NCI-H446 treated with DMSO at 0.1 percent for 48 hours (cell line): ENCODE results near the gene PPM1L.

Source experiments
- DNase-seq: peaks from one replicate; lab custom pipeline; 2025; lab: John Stamatoyannopoulos, UW

PPM1L gene

DNA sequence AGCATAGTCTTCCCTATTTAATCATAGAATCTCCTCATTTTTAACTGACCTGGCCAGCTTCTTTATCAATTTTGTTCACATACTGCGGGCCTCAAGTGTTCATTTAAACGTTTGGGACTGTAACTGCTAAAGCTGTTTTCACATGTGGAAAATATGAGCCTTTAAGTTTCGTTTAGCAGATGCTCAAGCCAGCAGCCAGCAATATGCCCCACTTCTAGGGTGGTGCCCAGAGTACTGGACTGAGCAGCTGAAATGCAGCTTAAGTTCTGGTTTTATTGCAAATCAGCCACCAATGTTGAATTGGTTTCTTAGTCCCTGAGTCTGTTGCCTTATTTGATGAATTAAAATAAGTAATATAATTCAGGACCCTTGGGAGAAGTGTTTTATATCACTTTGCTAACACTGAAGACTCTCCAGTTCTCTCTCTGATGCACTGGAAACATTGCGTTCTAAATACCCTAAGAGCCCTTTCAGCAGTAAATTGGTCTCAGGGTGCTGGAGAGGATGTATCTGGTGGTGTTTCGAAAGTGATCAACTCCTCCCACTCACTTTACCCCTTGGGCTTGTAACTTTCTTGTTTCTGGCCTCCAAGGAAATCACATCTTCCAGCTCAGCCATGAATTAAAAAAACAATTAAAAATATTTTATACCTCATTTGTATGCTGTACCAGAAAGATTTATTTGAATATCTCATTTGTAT lies 287.5 kb downstream of the PPM1L start:
- DNase-seq: no peak

DNA sequence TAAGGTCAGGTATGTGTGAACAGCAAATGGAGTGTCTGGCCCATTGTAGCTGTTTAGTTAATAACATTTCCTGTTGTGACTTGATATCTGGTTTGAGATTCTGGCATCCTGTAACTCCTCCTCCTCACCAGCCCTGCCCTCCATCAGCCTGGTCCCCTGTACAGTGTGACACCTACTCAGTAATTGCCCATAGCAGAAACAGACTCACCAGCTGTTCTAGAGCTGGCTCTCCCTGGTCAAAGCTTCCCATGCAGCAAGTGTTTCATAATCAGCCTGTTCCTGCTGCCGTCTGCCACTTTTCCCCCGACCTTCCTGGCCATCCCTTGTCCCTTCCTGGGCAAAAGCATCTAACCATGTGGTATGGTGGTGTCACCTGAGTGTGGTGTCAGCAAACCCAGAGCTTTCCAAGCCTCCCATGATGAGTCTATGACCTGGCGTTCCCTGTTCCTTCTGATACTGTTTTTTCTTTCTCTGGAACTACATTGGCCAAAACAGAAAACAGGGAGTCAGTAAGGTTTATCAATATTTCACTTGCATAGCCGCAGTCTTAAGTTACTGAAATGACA lies 293.7 kb downstream of the PPM1L start:
- no peak for DNase-seq

DNA sequence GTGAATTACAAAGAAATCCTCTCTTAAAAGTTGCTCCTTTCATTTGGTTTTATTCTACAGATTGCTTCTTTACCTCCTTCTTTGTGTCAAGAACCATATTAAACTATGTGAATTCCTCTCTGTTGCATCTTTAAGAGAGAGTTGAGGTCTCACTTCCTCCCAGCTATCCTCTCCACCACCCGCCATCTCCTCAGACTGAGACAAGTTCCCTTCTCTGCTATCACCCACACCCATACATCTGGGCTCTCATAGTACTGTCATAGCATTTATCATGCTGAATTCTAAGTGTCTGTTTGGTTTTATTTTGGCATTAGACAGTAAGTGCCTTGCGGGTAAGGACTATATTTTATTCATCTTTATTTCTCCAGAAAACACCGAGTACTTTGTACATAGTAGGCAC lies 294.9 kb downstream of the PPM1L start:
- no peak for DNase-seq

DNA sequence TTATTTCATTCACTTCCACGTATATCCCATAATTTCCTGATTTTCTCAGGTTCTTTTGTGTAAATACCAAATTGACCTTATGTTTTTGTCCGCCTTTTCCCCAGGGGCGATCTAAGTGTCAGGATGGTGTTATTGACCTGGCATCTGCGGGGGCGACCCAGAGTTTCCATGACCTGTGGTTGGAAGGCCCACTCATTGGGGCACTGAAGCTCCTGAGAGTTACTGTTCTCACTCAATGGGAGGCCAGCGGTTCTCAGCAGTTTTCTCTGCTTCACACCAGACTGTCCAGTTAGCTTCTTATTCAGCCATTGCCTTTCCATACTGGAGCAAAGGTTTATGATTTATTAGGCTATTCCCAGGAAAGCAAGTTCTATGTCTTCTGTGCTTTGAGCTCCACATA lies 295.8 kb downstream of the PPM1L start:
- no peak for DNase-seq

GRCh38 chr3:161054860-161055604 lies 299.0 kb downstream of the PPM1L start:
- no peak for DNase-seq

DNA sequence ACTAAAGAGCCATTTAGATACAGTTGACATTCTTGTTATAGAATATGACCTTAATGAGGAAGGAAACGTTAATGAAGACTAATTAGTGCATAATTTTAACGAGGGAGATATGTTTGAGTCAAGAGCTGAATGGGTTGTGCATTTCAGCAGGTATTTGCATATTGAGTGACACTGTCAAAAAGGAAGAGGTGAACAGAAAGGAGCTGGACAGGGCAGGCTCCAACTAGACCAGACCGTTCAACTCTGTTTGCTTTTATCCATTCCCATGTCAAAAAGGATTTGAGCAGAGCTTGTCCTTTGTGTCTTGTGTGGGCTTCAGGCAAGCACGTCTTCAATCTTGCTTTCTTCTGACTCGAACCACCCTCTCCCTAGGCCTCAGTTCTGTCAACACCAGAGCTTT lies 308.4 kb downstream of the PPM1L start:
- DNase-seq: no peak

- no peak for DNase-seq
Measured at GRCh38 chr3:161066930-161067329, 310.9 kb downstream of the PPM1L start.

DNA sequence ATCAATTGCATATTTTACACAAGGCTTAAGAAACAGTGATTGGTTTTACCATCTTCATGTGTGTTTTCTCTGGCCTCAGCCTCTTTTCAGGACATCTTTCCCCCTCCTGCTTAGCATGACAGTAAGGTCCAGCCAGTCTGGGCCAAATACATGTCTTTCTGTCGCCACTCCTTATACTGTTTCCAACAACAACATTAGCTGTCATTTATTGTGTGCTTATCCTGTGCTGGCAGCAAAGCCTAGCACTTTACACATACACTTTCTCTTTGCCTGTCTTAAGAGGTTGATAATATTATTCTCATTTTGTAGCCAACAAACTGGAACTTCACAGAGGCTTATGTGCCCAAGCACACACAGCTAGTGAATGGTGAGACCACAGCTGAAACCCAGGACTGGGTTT lies 311.3 kb downstream of the PPM1L start:
- no peak for DNase-seq

DNA sequence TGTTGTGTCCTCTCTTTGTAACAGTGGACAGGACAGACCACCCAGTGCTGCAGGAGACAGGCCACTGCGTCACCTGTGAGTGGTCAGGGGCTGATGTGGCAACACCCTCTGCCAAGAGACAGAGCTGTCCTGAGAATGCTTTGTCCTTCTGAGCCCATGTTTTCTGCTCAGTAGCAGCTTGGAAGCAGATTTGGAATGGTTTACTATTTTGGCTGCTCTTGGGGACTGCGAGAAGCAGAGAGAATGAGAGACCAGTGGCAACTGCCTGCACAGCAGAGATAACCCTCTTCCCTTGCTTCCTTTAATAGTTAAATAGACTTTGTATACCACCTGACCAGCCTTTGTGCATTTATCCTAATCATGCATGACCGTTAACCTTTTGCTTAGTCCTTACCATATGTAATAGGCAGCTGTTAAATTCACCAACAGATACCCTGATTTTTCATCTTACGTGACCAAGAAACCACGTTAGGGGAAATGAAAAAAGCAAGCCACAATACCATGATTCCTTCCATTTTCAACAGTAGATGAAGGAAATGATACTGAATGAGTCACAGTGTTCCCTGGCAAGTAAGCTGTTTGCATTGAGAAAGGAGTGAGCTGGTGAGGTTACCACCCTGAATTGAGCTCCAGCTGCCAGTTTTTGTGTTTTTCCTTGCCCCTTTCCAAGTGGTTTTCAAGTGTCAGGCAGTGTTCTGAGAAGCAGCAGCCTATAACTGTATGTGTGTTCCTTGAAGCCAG lies 313.6 kb downstream of the PPM1L start:
- DNase-seq: peak; percentile 81

GRCh38 chr3:161070252-161070930 lies 314.4 kb downstream of the PPM1L start:
- peak; percentile 59 for DNase-seq

- peak; percentile 13 for DNase-seq
Measured at GRCh38 chr3:161070980-161071663, 315.1 kb downstream of the PPM1L start.

- DNase-seq: no peak
Measured at GRCh38 chr3:161072211-161072621, 316.2 kb downstream of the PPM1L start.

GRCh38 chr3:161072751-161073150 lies 316.7 kb downstream of the PPM1L start:
- no peak for DNase-seq

- DNase-seq: no peak
Measured at GRCh38 chr3:161073181-161073580, 317.1 kb downstream of the PPM1L start.

DNA sequence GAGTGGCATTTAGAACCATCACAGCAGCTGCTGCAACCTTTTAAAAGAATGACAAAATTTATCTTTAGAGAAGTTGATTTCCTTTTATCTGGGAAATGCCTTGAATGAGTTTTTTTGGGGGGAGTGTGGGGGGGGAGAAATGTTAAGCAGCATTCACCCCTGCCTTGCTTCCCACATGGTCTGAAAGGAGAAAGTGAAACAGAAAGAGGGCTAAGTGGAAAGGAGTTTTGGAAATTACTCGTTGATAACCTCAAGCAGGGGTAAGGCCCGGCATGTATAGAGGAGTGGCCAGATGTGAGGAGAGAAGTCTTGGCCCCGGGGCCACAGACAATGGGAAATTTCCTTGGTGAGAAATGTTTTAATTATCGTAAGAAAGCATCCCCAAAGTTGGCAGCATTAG lies 325.6 kb downstream of the PPM1L start:
- DNase-seq: no peak

DNA sequence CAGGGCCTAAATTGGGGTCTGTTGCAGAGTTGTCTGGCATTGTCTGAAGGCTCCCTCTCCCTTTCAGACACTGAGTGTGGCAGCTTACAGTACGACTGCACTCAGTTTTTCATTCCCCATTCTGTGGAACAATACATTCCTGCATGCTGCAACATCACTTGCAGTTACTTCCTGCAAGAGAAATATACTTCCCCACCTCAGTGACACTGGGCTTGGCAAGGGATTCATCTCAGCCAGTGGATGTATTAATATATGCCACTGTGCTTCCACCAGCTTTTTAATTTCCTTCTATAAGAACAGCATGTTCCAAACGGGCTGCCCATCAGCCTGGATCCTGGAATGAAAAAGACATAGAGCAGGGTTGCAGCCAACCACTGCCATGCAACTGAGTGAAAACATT lies 326.0 kb downstream of the PPM1L start:
- DNase-seq: no peak

- no peak for DNase-seq
Measured at GRCh38 chr3:161083131-161083530, 327.1 kb downstream of the PPM1L start.

DNA sequence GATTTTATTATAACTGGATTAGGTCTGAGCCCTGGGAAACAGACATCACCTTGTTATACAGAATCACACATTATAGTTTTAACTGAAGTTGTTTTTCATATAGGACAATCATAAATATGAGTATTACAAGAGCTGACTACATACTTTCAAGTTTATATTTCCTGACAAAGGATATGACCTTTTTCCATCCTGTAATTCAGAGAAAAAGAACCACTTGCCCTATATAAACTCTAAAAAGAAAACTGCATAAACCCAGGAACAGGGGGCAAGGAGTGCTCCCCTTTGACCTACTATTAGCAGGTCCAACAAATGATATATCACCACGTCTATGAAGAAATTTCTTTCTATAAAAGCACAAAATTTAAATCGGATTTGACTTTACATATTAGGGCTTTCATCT lies 328.2 kb downstream of the PPM1L start:
- no peak for DNase-seq

DNA sequence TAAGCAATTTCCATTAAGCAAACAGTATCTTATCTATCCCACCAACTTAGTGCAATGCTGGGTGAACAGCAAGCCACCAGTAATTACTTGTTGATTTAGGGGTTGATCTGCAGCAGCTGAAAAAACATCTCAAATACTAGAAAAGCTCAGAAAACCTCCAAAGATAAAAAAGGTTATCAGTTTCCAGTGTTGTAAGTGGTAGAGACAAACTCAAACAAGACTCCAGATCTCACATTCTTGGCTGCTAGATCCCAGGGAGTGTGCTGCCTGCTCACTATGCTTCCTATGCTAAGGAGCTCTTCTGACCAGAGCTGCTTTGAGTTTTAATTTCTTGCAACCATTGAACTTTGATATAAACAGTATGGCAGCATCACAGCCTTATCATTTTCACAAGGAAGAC lies 337.9 kb downstream of the PPM1L start:
- DNase-seq: no peak

- DNase-seq: no peak
Measured at GRCh38 chr3:161096771-161097367, 340.8 kb downstream of the PPM1L start.

DNA sequence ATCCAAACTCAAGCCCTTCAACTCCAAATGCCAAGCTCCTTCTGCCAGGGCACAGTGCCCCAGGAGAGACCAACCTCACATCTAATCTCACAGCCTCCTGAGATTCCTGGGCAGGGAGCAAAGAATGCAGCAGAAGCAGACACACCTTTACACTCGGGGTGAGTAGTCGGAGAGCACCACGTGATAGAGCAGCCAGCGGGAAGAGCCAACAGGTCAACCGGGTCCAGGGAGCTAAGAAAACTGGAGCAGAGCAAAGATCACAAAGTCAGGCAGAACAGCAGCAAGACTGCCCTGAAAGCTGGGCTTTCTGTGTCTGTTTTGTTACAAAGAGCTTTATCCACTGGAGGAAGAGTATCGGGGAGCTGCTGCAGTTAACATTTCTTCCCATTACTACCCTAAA lies 345.0 kb downstream of the PPM1L start:
- no peak for DNase-seq
